Activated T-helper 1 cell treated with anti-CD3 and anti-CD28 coated beads, Interleukin-12 subunit alpha, Interleukin-12 subunit beta, Interleukin-2, Interleukin-4 antibody, amounts not matched to agents 30 ng/mL and 10 ng/mL and 1 ng/mL, durations not matched to agents 14 hours and 24 hours and 36 hours (primary cell): Measurements from ENCODE around the gene DUSP9. TPM values are rescaled to one million over a fixed set of nuclear protein-coding genes. Genes with fewer than 3 reads are reported as not detected.
"Not testable (repeated sequence)": the region's sequence is repeated elsewhere in the genome, so short reads cannot be mapped to it uniquely, and the experiment has no call there.

ENCODE experiments used
- DNase-seq: peaks from one replicate; pipeline ENCODE4 v3.0.0; 2021; ENCODE audit warnings: low spot score
- H3K27ac Mint-ChIP-seq: one replicate; pipeline ENCODE4 v1.8.0; 2021; ENCODE audit warnings: mild to moderate bottlenecking, mixed read lengths
- H3K27me3 Mint-ChIP-seq: one replicate; pipeline ENCODE4 v1.8.0; 2022; ENCODE audit warnings: mild to moderate bottlenecking, moderate library complexity, mixed read lengths; ENCODE audit not compliant: insufficient read depth
- H3K36me3 Mint-ChIP-seq: one replicate; pipeline ENCODE4 v1.8.0; 2021; ENCODE audit warnings: low read depth, mixed read lengths
- H3K4me1 Mint-ChIP-seq: one replicate; pipeline ENCODE4 v1.8.0; 2021; ENCODE audit warnings: low read depth, mixed read lengths
- H3K4me3 Mint-ChIP-seq: one replicate; pipeline ENCODE4 v1.8.0; 2021; ENCODE audit warnings: mild to moderate bottlenecking, moderate library complexity, mixed read lengths
- H3K9me3 Mint-ChIP-seq: one replicate; pipeline ENCODE4 v1.8.0; 2021; ENCODE audit warnings: mixed read lengths
- intact Hi-C: fragments of 100-400 bp; cut with micrococcal nuclease; formaldehyde crosslinking; loops from one replicate; pipeline ENCODE4 v1.15.1; 2024
- total RNA-seq: library from RNA; stranded (reverse); gene quantifications from 2 replicates; pipeline ENCODE4 v1.2.3, GENCODE V29; 2022

DUSP9 gene
- total RNA-seq: 0.10 TPM in 2 replicates

GRCh38 chrX:153646620-153647373 is at the start of gene DUSP9:
TSS of gene DUSP9 (plus strand) at chrX:153647203. CDS start at chrX:153647954, 751 bp downstream.
- peaks cover 5% of the 10 kb centered on the region for H3K4me1 Mint-ChIP-seq
- peaks cover 33% of the 10 kb centered on the region for H3K27me3 Mint-ChIP-seq
- no peak within 1 kb of the TSS for H3K27ac Mint-ChIP-seq
- no peaks in the 10 kb centered on the region for H3K36me3 Mint-ChIP-seq
- no peak within 1 kb of the TSS for H3K4me3 Mint-ChIP-seq
- intact Hi-C loops: no loop called here
- no peaks in the 10 kb centered on the region for H3K9me3 Mint-ChIP-seq
- no peak for DNase-seq

GRCh38 chrX:153598541-153599191 is 48.3 kb upstream of the DUSP9 start, which contains the start of gene CCNQ:
TSS of gene CCNQ (minus strand) at chrX:153599139. CDS start at chrX:153599073, 66 bp downstream.
- Mint-ChIP-seq H3K9me3 (no peaks in the 10 kb centered on the region), H3K4me1 (peaks cover 30% of the 10 kb centered on the region), H3K36me3 (peaks cover 9% of the 10 kb centered on the region), H3K27ac (peak within 1 kb of the TSS; percentile 71), H3K27me3 (peaks cover 1% of the 10 kb centered on the region), H3K4me3 (peak within 1 kb of the TSS; percentile 92)
- intact Hi-C loops: loop anchor here (1.0 to 5.0 kb wide), 7 partner anchors 15 to 641 kb away; partner anchors contain the start of genes ABCD1, BCAP31, HAUS7 and HCFC1
- peak; percentile 15 for DNase-seq

- Mint-ChIP-seq H3K9me3 (no peaks in the 10 kb centered on the region), H3K27ac (peak overlapping the region; percentile 59), H3K4me1 (peaks cover 30% of the 10 kb centered on the region), H3K36me3 (peaks cover 8% of the 10 kb centered on the region), H3K4me3 (peak overlapping the region; percentile 89), H3K27me3 (peaks cover 1% of the 10 kb centered on the region)
- intact Hi-C loops: loop anchor here (1.0 to 5.0 kb wide), 5 partner anchors 129 to 642 kb away; partner anchors contain the start of genes HAUS7, HCFC1 and ZNF275
- DNase-seq: peak; percentile 87
Measured at GRCh38 chrX:153599192-153600031, 47.6 kb upstream of the DUSP9 start.

GRCh38 chrX:153600032-153600373 is 47.0 kb upstream of the DUSP9 start:
- Mint-ChIP-seq H3K36me3 (peaks cover 8% of the 10 kb centered on the region), H3K4me3 (peak overlapping the region; percentile 89), H3K4me1 (peaks cover 30% of the 10 kb centered on the region), H3K27ac (peak overlapping the region; percentile 59), H3K27me3 (peaks cover 1% of the 10 kb centered on the region), H3K9me3 (no peaks in the 10 kb centered on the region)
- intact Hi-C loops: no loop called here
- peak; percentile 5 for DNase-seq

- no peak overlapping the region for H3K27ac Mint-ChIP-seq
- H3K9me3 Mint-ChIP-seq: no peaks in the 10 kb centered on the region
- peaks cover 4% of the 10 kb centered on the region for H3K36me3 Mint-ChIP-seq
- H3K27me3 Mint-ChIP-seq: peaks cover 1% of the 10 kb centered on the region
- intact Hi-C loops: no loop called here
- H3K4me1 Mint-ChIP-seq: peaks cover 30% of the 10 kb centered on the region
- no peak for DNase-seq
- H3K4me3 Mint-ChIP-seq: peak overlapping the region; percentile 89
Measured at GRCh38 chrX:153600921-153601320, 46.1 kb upstream of the DUSP9 start.

- Mint-ChIP-seq H3K4me1 (peaks cover 29% of the 10 kb centered on the region), H3K4me3 (no peak overlapping the region)
Measured at GRCh38 chrX:153601511-153602110, 45.4 kb upstream of the DUSP9 start.

GRCh38 chrX:153602601-153603000 is 44.4 kb upstream of the DUSP9 start:
- peaks cover 19% of the 10 kb centered on the region for H3K4me1 Mint-ChIP-seq
- H3K27ac Mint-ChIP-seq: no peak overlapping the region
- H3K27me3 Mint-ChIP-seq: peaks cover 5% of the 10 kb centered on the region
- intact Hi-C loops: no loop called here
- no peak for DNase-seq
- no peaks in the 10 kb centered on the region for H3K9me3 Mint-ChIP-seq
- no peaks in the 10 kb centered on the region for H3K36me3 Mint-ChIP-seq
- no peak overlapping the region for H3K4me3 Mint-ChIP-seq

More at GRCh38 chrX:153601511-153602110, 45.4 kb upstream of the DUSP9 start:
- Mint-ChIP-seq H3K36me3 (peaks cover 3% of the 10 kb centered on the region), H3K27me3 (peaks cover 5% of the 10 kb centered on the region), H3K27ac (no peak overlapping the region), H3K9me3 (no peaks in the 10 kb centered on the region)
- intact Hi-C loops: no loop called here
- no peak for DNase-seq

GRCh38 chrX:153603131-153603656 is 43.8 kb upstream of the DUSP9 start:
- intact Hi-C loops: no loop called here
- Mint-ChIP-seq H3K4me3 (no peak overlapping the region), H3K36me3 (no peaks in the 10 kb centered on the region), H3K27ac (no peak overlapping the region), H3K27me3 (peaks cover 5% of the 10 kb centered on the region), H3K4me1 (peaks cover 13% of the 10 kb centered on the region), H3K9me3 (no peaks in the 10 kb centered on the region)
- no peak for DNase-seq

- H3K9me3 Mint-ChIP-seq, H3K27ac Mint-ChIP-seq, intact Hi-C loops, H3K4me3 Mint-ChIP-seq, H3K27me3 Mint-ChIP-seq, H3K36me3 Mint-ChIP-seq, DNase-seq: not testable (repeated sequence)
- peaks cover 17% of the 10 kb centered on the region for H3K4me1 Mint-ChIP-seq
Measured at GRCh38 chrX:153604666-153605380, 42.2 kb upstream of the DUSP9 start.

- Mint-ChIP-seq H3K27me3 (peaks cover 5% of the 10 kb centered on the region), H3K4me1 (peaks cover 6% of the 10 kb centered on the region), H3K27ac (no peak overlapping the region), H3K4me3 (no peak overlapping the region), H3K9me3 (no peaks in the 10 kb centered on the region), H3K36me3 (no peaks in the 10 kb centered on the region)
- intact Hi-C loops: no loop called here
- no peak for DNase-seq
Measured at GRCh38 chrX:153606503-153606902, 40.5 kb upstream of the DUSP9 start.

- intact Hi-C loops: loop anchor here (2.0 kb wide), 1 partner anchor 668 kb away; no protein-coding TSS in a partner anchor
- H3K36me3 Mint-ChIP-seq: no peaks in the 10 kb centered on the region
Measured at GRCh38 chrX:153608376-153608775, 38.6 kb upstream of the DUSP9 start.

More at GRCh38 chrX:153608376-153608775, 38.6 kb upstream of the DUSP9 start:
- H3K27ac Mint-ChIP-seq: no peak overlapping the region
- H3K4me3 Mint-ChIP-seq: no peak overlapping the region
- DNase-seq: no peak
- peaks cover 6% of the 10 kb centered on the region for H3K4me1 Mint-ChIP-seq
- H3K27me3 Mint-ChIP-seq: peaks cover 4% of the 10 kb centered on the region
- H3K9me3 Mint-ChIP-seq: no peaks in the 10 kb centered on the region
